Sigmoid colon (tissue), 7 donors: ENCODE measurements around the gene FBXL16. TPM values are rescaled to one million over a fixed set of nuclear protein-coding genes. Genes with fewer than 3 reads are reported as not detected.
"Not testable (repeated sequence)": the region's sequence is repeated elsewhere in the genome, so short reads cannot be mapped to it uniquely, and the experiment has no call there.

Source experiments
- DNase-seq: peaks from one replicate; pipeline ENCODE4 v3.0.0-alpha.2; 2019
- H3K27ac ChIP-seq, 4 donors: fragments of 200-600 bp; sonication (generic); one replicate each; pipeline ENCODE4 v1.5.1; 2016 to 2019; ENCODE audit warnings: mild to moderate bottlenecking in 1 of 4
- H3K27me3 ChIP-seq, 3 donors: fragments of 200-600 bp; sonication (generic); one replicate each; pipeline ENCODE4 v1.5.1; 2019; ENCODE audit warnings: mild to moderate bottlenecking in 1 of 3
- H3K36me3 ChIP-seq, 4 donors: fragments of 200-600 bp; sonication (generic); one replicate each; pipeline ENCODE4 v1.5.1; 2016 to 2019
- H3K4me1 ChIP-seq, 4 donors: fragments of 200-600 bp; sonication (generic); one replicate each; pipeline ENCODE4 v1.5.1; 2017 to 2019
- H3K4me3 ChIP-seq, 4 donors: fragments of 200-600 bp; sonication (generic); one replicate each; pipeline ENCODE4 v1.5.1; 2017 to 2019; ENCODE audit warnings: mild to moderate bottlenecking in 2 of 4, moderate library complexity in 1 of 4
- H3K9me3 ChIP-seq, 4 donors: fragments of 200-600 bp in 3 of 4; sonication (generic) in 3 of 4; one replicate each; pipeline versions ENCODE4 v1.5.1 to v1.6.1; 2013 to 2019
- CTCF ChIP-seq, 4 experiments: fragments of 450-650 bp in 3 of 4; fragments of 200-600 bp in 1 of 4; IDR thresholded peaks; one replicate each; pipeline ENCODE4 v1.5.1; 2016 to 2019; ENCODE audit warnings: antibody characterized with exemption in 4 of 4, mild to moderate bottlenecking in 3 of 4, moderate library complexity in 2 of 4
- EP300 ChIP-seq, 4 donors: sonication (generic); formaldehyde crosslinking; IDR thresholded peaks; one replicate each; pipeline ENCODE4 v1.6.1; 2017; ENCODE audit warnings: antibody characterized with exemption in 4 of 4
- POLR2A ChIP-seq, 2 donors: fragments of 450-650 bp; IDR thresholded peaks; one replicate each; pipeline ENCODE4 v1.6.1; 2016; ENCODE audit warnings: antibody characterized with exemption in 2 of 2, mild to moderate bottlenecking in 2 of 2, moderate library complexity in 2 of 2
- POLR2AphosphoS5 ChIP-seq, 4 donors: sonication (generic); formaldehyde crosslinking; IDR thresholded peaks; one replicate each; pipeline ENCODE4 v1.6.1; 2017; ENCODE audit warnings: antibody characterized with exemption in 4 of 4
- WGBS, 2 donors: extraction: QIAGEN DNeasy Blood & Tissue Kit; methylation state at CpG; one replicate each; pipeline ENCODE4 v1.1.7; 2013; 5-methylcytosine and 5-hydroxymethylcytosine counted together
- intact Hi-C: fragments of 100-400 bp; cut with DNase I; formaldehyde crosslinking; loops from one replicate; pipeline ENCODE4 v1.15.1; 2023
- polyA plus RNA-seq, 3 donors: library from polyadenylated mRNA; stranded (reverse); fragments of 200-250 nt; gene quantifications; one replicate each; pipeline ENCODE4 v1.2.3, GENCODE V29; 2013
- total RNA-seq, 4 donors: library from RNA; depleted of rRNA; stranded (reverse); fragments of >200 nt; gene quantifications; one replicate each; pipeline ENCODE4 v1.1.0, GENCODE V29; 2016
- donor health status: healthy with polysubstance abuse.
- donor health status: Bipolar disorder and iron deficiency.
- donor health status: healthy.

The FBXL16 gene
- total and polyA plus RNA-seq, 7 donors: 0.16 to 2.4 (median 1.4) TPM; not detected in 1

- Histone ChIP-seq H3K36me3 (no peaks in the 10 kb centered on the region), H3K4me1 (peaks cover 0 to 5% (median 5%) of the 10 kb centered on the region in 4 donors), H3K27me3 (peaks cover 0 to 5% (median 0%) of the 10 kb centered on the region in 3 donors), H3K4me3 (no peak overlapping the region), H3K9me3 (no peaks in the 10 kb centered on the region), H3K27ac (no peak overlapping the region)
- intact Hi-C loops: no loop called here
- DNase-seq: no peak
- no peak for TF ChIP-seq CTCF (IDR thresholded peaks at IDR 0.05)
- no peak for TF ChIP-seq POLR2AphosphoS5 (IDR thresholded peaks at IDR 0.05)
- no peak for TF ChIP-seq POLR2A (IDR thresholded peaks at IDR 0.05)
- TF ChIP-seq EP300 (IDR thresholded peaks at IDR 0.05): no peak
- 2 to 5% methylated on average over 14 of the region's 14 CpGs for WGBS, 2 donors
These were observed 40.1 kb upstream of the FBXL16 start for GRCh38 chr16:745739-746138.

GRCh38 chr16:743794-744500 is 38.3 kb upstream of the FBXL16 start:
- Histone ChIP-seq H3K36me3 (peaks cover 0 to 5% (median 0%) of the 10 kb centered on the region in 4 donors), H3K4me3 (no peak overlapping the region), H3K27ac (no peak overlapping the region), H3K9me3 (no peaks in the 10 kb centered on the region), H3K27me3 (peaks cover 0 to 5% (median 0%) of the 10 kb centered on the region in 3 donors), H3K4me1 (peaks cover 0 to 18% (median 15%) of the 10 kb centered on the region in 4 donors)
- intact Hi-C loops: no loop called here
- no peak for TF ChIP-seq POLR2A (IDR thresholded peaks at IDR 0.05)
- TF ChIP-seq POLR2AphosphoS5 (IDR thresholded peaks at IDR 0.05): no peak
- no peak for TF ChIP-seq EP300 (IDR thresholded peaks at IDR 0.05)
- no peak for TF ChIP-seq CTCF (IDR thresholded peaks at IDR 0.05)
- no peak for DNase-seq
- WGBS, 2 donors: 81 to 87% methylated on average over 21 of the region's 21 CpGs

GRCh38 chr16:742894-743293 is 37.3 kb upstream of the FBXL16 start:
- peaks cover 0 to 18% (median 15%) of the 10 kb centered on the region in 4 donors for H3K4me1 ChIP-seq
- H3K36me3 ChIP-seq: peaks cover 0 to 14% (median 2%) of the 10 kb centered on the region in 4 donors
- H3K9me3 ChIP-seq, H3K27me3 ChIP-seq, intact Hi-C loops, DNase-seq, H3K27ac ChIP-seq, H3K4me3 ChIP-seq: not testable (repeated sequence)
- 86 to 88% methylated on average over 14 of the region's 14 CpGs for WGBS, 2 donors

GRCh38 chr16:741986-742629 is 36.5 kb upstream of the FBXL16 start:
- Histone ChIP-seq H3K27ac (no peak overlapping the region), H3K36me3 (peaks cover 5 to 21% (median 8%) of the 10 kb centered on the region in 4 donors), H3K9me3 (no peaks in the 10 kb centered on the region), H3K4me1 (peaks cover 0 to 18% (median 15%) of the 10 kb centered on the region in 4 donors), H3K4me3 (no peak overlapping the region), H3K27me3 (peaks cover 0 to 5% (median 0%) of the 10 kb centered on the region in 3 donors)
- TF ChIP-seq POLR2AphosphoS5 (IDR thresholded peaks at IDR 0.05) (no peak), POLR2A (IDR thresholded peaks at IDR 0.05) (no peak), EP300 (IDR thresholded peaks at IDR 0.05) (no peak), CTCF (IDR thresholded peaks at IDR 0.05) (no peak)
- 91 to 93% methylated on average over 15 of the region's 15 CpGs for WGBS, 2 donors
- DNase-seq: no peak
- intact Hi-C loops: loop anchor here (2.0 kb wide), 1 partner anchor 21 kb away; the partner anchor contains the start of gene ANTKMT
